AG08396 (cell line): ENCODE measurements around the gene HELZ.
"Not testable (repeated sequence)": the region's sequence is repeated elsewhere in the genome, so short reads cannot be mapped to it uniquely, and the experiment has no call there.

ENCODE experiments used
- DNase-seq: peaks from one replicate; pipeline ENCODE4 v3.0.0; 2012; ENCODE audit warnings: low spot score, mixed read lengths

HELZ gene

DNA sequence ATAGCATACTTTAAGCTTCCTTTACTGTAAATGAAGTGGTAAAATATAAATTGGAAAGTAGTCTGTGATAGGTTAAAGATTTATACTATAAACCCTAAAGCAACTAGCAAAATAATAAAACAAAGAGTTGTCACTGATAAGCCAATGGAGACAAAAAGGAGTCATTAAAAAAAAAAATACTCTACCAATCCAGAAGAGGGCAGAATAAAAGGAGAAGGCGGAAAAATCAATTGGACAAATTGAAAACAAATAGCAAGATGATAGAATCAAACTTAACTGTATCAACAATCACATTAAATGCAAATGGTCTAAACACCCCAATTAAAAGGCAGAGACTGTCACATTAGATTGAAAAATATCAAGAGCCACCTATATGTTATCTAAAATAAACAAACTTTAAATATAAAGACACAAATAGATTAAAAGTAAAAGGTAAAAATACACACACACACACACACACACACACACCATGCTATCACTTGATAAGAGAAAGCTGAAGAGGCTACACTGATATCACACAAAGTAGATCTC lies 128.9 kb downstream of the HELZ start:
- no peak for DNase-seq

DNA sequence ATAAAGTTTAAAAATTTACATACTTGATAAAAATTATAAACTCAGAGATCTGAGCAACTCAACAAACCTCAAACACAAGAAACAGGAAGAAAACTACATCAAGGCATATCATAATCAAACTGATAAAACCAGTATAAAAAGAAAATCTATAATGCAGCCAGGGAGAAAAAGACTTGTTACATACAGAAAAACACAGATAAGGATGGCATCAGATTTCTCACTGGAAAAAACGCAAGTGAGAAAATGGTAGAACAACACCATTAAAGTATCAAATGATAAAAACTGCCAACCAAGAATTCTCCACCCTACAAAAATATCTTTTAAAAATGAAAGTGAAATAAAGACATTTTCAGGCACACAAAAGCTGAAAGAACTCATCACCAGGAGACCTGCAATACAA lies 129.6 kb downstream of the HELZ start:
- no peak for DNase-seq

DNA sequence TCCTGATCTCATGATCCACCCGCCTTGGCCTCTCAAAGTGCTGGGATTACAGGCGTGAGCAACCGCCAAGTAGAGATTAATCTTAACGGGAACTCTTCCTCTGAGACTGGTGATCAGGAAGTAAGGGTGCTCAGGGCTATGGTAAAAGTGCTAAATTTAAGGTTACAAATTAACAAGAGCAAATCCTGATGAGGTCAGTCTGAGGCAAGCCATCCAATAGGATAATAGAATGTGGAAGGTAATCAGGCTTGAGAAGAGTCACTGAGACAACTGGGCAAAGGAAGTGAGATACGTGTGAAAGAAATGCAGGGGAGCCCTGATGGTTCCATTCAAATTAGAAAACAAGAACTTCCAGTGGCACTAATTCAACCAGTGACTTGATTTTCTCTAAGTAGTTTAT lies 131.5 kb downstream of the HELZ start:
- no peak for DNase-seq

DNA sequence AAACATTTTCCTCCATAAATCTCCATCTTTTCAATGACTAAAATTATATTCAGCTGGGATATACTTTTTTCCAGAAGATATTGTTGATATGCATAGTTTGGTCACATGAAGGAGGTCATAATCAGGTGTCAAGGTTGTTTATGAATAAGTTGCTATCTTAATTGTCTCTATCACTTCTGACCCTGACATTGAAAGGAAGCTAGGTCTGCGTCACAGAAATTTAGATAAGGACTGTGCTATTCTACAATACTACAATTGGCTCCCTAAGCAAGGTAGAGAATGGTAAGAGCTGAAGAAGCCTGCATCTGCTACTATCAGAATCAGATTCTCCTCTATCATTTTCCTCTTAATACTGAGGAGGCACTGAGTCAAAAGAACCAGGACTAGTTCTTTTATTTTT lies 133.2 kb downstream of the HELZ start:
- DNase-seq, result no peak

DNA sequence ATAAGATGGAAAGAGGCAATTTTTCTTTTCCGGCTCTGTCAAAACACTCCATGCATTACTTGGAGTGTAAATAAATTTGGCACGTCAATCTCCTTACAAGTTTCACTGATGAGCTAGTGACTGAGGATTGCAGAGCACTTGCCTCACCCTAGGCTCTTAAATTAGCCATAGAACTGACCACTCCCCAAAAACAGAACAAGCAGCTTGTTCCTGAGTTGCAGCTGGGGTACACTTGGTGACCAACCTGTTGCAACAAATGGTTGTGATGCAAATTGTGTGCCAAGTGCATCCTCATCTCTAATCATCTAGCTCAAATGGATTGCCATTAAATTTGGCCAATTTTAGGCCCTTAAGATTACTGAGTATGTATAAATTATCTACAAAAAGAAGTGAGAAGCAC lies 133.7 kb downstream of the HELZ start:
- no peak for DNase-seq

DNA sequence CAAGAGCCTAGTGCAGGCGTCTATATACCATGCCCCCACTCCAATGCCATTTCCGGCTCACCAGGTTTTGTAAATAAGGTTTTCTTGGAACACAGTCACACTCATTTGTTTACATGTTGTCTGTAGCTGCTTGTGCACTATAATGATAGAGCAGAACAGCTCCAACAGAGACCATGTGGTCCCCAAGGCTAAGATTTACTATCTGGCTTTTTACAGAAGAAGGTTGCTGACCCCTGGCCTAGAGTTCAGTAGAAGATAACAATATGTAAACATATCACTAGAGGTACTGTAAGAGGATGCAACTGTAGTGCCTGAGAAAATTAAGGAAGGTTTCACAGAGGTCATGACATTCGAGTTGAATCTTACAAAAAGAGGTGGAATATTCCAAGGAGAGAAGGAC lies 134.4 kb downstream of the HELZ start:
- no peak for DNase-seq

DNA sequence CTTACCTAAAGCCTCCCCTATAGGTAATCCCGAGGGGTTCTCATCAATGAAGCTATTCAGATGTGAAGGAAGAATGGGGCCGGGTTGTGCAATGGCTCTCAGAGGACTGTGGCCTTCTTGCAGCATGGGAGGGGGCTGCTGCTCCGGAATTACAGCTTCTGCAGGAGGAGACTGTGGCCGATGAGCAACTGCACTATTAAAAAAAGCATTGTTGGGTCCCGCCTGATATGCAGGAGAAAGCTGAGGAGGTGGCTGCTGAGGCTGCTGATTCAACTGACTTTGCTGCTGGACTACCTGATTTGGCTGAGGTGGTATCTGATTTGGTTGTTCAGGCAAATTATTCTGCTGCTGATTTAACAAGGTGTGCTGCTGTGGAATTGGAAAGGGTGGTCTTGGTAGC lies 135.9 kb downstream of the HELZ start:
- DNase-seq, result no peak

DNA sequence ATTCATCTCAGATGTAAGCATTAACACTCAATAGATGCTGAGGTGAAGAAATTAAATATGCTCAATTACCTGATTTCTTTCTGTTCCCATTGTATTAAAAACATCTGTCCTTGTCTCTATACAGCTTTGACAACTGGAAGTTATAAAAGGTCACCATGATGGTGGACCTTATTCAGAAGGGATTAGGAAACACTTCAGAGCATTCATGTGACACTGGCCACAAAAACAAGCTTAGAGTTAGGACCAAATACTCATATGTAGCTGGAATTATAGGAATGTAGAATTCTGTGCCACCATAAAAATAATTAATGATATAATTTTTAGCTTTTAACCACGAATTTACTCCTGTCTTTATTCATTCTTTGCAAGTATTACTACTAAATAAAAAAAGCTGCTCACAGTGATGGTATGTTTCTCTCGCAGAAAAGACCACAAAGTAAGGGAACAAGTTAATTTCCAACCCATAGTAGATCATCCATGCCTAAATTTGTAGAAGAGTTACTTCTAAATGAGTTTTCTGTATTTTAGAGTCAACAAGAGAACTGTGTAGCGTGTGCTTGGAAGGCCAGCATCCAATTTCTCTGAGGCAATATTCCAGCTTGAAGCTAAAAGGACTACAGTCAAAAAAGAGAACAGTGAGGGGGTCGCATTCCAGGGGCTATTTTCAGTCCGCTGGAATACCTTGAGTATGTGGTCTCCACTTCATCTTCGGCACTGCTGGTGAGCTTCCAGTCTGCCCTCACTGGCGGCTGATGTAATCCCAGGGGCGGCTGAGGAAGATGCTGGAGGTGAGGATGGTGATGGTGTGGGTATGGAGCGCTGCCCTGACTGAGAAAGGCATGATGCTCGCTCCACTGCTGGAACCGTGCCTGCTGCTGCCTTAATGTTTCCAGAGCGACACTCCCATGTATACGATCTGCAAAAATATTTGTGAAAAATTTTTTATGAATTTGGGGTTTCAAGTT lies 136.9 kb downstream of the HELZ start:
- no peak for DNase-seq

DNA sequence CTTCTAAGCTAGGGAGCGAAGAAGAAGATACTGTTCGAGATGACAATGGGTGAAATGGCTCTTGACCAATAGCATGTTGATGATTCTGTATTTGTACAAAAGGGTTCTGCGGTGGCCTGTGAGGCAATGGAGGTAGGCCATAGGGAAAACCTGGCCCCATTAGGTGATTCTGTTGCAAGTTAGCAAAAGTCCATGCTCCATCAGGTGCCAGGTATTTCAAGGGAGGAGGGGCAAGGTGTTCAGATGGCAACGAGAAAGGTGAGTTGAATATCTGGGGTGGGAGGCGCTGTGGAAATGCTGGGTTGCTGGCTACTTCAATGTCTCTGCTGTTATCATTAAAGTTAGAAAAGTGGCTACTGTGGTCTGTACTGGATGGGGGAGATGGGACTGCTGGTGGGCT lies 137.8 kb downstream of the HELZ start:
- no peak for DNase-seq

DNA sequence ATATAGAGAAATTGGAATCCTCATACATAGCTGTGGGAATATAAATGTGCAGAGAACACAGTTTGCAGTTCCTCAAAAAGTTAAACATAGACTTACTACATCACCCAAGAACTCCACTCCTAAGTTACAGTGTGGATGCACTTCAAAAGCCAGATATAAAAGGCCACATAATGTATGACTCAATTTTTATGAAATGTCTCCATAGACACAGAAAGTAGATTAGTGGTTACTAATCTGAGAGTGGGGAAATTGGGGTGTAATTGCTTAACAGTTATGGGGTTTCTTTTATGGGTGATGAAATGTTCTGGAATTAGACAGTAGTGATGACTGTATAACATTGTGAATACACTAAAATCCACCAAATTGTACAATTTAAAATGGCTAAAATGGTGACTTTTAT lies 139.8 kb downstream of the HELZ start:
- peak; percentile 9 for DNase-seq

DNA sequence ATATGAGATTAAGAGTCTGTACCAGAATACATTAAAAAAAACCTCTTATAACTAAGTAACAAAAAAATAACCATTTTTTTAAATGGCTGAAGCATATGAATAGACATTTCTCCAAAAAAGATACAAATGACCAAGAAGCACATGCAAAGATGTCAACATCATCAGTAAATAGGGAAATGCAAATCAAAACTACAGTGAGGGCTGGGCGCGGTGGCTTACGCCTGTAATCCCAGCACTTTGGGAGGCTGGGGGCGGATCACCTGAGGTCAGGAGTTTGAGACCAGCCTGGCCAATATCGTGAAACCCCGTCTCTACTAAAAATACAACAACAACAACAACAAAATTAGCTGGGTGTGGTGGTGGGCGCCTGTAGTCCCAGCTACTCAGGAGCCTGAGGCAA lies 140.4 kb downstream of the HELZ start:
- not testable (repeated sequence) for DNase-seq

DNA sequence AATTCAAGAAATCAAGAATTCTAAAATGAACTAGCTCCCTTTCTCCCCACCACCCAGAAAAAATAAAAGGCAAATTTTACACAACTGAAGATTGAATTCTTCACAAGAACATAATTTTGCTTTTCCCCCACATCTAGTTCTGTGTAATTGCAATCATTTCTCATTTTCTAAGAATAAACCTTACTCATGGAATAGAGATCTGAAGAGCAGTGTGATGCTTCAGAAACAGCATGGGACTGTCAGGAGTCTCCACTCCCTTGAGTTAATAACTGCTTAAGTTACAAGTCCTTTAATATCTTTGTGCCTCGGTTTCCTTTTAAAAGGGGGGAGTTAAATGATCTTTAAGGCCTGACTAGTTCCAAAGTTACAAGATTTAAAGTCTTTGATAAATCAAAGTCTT lies 147.0 kb downstream of the HELZ start:
- DNase-seq, result no peak

DNA sequence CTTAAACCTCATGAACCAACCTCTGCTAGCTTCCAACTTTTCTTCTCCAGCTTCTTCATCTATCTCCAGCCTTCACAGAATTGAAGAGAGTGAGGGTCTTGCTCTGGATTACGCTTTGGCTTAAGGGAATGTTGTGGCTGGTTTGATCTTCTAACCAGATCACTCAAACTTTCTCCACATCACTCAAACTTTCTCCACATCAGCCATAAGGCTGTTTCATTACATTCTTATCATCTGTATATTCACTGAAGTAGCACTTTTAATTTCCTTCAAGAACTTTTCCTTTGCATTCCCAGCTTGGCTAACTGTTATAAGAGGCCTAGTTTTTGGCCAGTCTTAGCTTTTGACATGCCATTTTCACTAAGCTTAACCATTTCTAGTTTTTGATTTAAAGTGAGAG lies 148.4 kb downstream of the HELZ start:
- no peak for DNase-seq

DNA sequence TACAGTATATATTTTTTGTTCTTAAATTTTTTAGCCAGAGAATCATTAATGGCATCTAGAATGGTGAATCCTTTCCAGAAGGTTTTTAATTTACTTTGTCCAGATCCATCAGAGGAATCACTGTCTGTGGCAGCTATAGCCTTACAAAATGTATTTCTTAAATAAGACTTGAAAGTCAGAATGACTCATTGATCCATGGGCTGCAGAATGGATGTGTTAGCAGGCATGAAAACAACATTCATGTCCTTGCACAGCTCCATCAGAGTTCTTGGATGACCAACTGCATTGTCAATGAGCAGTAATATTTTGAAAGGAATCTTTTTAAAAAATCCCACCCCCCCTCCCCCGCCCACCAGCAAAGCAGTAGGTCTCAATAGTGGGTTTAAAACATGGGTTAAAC lies 149.2 kb downstream of the HELZ start:
- DNase-seq, result no peak

DNA sequence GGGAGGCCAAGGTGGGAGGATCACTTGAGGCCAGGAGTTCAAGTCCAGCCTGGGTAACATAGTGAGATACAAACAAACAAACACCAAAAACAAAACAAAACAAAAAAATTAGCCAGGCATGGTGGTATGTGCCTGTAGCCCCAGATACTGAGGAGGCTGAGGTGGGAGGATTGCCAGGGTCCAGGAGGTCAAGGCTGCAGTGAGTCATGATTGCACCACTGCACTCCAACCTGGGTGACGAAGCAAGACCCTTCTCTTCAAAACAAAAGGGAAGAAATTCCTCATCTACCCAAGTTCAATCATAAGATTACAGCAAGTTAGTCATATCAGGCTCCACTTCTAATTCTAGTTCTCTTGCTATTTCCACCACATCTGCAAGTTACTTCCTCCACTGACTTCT lies 149.7 kb downstream of the HELZ start:
- peak; percentile 6 for DNase-seq

DNA sequence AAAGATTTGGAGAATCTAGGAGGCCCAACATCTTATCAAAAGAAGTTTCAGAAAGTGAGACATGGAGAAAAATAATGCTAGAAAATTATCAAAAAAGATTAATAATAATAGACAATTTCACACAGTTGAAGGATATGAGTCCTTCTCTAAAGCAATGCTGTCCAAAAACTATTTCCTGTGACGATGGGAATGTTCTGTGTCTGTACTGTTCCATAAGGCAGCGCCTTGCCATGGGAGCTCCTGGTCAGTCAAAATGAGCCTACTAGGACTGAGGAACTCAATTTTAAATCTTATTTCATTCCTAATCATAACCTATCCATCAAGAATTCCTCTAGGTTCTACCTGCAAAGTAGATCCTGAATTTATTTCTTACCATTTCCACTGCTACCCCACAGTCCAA lies 151.6 kb downstream of the HELZ start:
- DNase-seq, result no peak

DNA sequence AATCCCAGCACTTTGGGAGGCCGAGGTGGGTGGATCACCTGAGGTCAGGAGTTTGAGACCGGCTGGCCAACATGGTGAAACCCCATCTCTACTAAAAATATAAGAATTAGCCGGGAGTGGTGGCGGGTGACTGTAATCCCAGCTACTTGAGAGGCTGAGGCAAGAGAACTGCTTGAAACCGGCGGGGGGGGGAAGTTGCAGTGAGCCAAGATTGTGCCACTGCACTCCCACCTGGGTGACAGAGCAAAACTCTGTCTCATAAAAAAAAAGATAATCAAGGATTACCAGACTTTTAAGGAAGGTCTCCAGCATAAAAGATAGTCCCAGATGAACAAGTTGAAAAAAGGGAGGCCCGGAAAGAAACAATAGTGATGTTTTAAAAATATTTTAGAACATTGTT lies 152.3 kb downstream of the HELZ start:
- DNase-seq, result not testable (repeated sequence)

DNA sequence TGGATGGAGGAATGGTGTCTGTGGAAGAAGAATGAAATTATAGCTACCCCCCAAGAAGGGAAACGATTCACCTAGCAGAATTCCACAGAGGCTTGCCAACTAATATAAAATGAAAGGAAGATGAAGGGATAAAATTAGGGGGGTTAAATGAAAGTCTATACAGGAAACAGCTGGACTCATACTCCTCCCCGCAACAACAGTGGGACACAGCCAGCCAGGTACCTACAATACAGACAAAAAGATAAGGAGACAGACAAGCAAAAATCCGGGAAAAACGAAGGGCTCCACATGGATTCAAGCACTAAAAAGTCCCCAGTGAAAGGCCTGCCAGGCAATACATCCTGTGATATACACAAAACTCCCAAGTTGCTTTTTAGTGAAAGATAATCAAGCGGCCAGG lies 152.7 kb downstream of the HELZ start:
- DNase-seq, result no peak

DNA sequence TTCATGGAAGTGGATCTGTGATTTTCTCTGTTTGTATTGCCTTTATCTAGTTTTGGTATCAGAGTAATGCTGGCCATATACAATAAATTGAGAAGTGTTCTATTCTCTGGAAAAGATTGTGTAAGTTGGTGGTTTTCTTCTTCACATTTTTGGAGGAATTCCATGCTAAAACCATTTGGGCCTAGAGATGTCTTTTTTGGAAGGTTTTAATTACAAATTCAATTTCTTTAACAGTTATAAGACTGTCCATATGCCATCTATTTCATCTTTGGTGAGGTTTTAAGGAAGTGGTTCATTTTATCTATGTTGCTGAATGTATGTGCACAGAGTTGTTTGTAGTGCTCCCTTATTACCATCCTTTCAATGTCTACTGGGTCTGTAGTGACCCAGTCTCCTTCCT lies 154.7 kb downstream of the HELZ start:
- no peak for DNase-seq

DNA sequence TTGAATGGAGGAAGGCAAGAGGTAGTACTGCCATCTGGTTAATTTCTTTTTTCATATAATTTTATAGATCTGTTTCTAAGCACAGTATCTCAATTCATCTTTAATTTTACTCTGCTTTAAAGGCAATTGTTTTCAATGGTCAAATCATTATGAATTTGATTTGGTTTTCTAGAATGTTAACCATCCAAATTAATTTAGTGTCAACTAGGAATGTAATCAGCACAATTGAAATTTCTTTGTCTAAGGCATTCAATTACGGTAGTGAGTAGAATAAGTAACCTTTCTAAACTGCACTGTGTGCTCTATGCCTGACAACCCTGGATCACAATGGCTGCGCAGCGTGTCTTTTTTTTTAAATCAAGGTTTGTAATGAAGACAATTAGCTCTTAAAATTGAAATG lies 156.4 kb downstream of the HELZ start:
- no peak for DNase-seq

DNA sequence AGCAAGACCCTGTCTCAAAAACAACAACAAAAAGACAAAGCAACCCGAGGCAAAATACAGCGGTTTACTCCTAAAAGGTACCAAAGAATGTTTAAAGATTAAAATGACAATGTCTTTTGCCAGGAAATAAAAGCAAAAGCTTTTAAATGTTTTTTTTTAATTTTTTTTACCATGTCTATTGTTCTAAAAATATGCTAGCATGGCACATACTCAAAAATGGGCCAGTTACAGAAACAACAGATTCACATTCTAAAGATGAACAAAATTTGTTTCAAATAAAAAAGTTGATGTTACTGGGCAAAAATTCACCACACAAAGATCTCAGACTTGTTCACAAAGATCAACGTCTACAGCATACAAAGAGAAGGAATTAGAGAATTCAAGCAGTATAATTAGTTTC lies 159.6 kb downstream of the HELZ start:
- no peak for DNase-seq

DNA sequence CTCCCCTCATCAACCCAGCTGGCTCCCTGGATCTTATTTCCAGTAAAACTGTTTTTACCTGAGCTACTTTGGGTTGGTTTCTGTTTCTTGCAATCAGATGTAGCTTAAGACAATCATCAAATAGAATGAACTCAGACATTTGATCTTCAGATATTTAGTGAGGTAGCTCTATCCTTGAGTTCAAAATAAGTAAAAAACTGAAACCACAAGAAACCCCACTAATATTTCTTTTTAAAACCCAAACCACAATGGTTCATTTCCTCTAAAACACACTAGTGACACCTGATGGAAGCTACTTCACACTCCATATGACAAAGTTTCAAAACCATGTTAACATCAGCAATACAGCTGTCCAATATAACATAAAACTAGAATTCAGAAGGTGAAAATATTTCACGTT lies 162.9 kb downstream of the HELZ start:
- DNase-seq, result no peak

DNA sequence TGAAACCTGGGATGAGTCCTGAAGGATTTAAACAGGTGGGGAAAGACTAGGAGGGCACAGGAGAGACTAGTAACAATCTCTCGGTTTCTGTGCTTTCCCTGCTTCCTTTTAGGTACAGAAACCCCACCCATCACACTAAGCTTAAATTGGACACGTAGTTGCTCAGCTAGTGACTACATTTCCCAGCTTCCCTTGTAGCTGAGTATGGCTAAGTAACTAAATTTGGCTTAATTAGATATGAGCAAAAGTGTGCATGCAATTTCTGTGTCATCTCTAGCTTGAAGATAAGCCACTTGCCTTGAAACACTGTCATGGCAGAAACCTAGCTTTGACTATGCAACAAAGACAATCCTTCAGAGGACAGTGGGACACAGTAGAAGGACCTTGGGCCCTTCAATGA lies 164.2 kb downstream of the HELZ start:
- no peak for DNase-seq

DNA sequence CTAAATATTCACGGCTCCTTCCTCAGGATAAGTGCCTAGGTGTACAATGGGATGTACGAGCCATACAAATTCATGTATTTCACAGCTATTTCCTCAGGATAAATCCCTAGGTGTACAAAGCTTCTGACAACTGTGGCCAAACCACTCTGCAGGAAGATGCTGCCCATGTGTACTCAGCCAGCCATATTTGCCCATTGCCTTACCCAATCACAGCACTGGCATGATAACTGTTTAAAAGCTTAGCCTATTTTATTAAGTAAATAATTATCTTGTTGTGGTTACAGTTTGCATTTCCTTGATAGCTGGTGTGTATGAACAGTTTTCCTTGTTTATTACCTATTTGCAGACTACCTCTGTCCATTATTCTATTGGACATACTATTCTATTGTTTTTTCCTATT lies 165.5 kb downstream of the HELZ start:
- no peak for DNase-seq
